Jurkat, Clone E6-1 (cell line): ENCODE measurements around the gene POLR2A.
"Not testable (repeated sequence)": the region's sequence is repeated elsewhere in the genome, so short reads cannot be mapped to it uniquely, and the experiment has no call there.

Source experiments
- DNase-seq: peaks from one replicate; pipeline ENCODE4 v3.0.0-alpha.2; 2011; ENCODE audit warnings: low read depth, low spot score
- H3K4me3 ChIP-seq: 2 replicates; pipeline ENCODE4 v1.5.1; 2011; ENCODE audit warnings: mild to moderate bottlenecking, low read length, control low read depth, moderate library complexity

Gene POLR2A

GRCh38 chr17:7459961-7460545 lies 24.1 kb upstream of the POLR2A start:
- H3K4me3 ChIP-seq = no peak overlapping the region
- DNase-seq = no peak

DNA sequence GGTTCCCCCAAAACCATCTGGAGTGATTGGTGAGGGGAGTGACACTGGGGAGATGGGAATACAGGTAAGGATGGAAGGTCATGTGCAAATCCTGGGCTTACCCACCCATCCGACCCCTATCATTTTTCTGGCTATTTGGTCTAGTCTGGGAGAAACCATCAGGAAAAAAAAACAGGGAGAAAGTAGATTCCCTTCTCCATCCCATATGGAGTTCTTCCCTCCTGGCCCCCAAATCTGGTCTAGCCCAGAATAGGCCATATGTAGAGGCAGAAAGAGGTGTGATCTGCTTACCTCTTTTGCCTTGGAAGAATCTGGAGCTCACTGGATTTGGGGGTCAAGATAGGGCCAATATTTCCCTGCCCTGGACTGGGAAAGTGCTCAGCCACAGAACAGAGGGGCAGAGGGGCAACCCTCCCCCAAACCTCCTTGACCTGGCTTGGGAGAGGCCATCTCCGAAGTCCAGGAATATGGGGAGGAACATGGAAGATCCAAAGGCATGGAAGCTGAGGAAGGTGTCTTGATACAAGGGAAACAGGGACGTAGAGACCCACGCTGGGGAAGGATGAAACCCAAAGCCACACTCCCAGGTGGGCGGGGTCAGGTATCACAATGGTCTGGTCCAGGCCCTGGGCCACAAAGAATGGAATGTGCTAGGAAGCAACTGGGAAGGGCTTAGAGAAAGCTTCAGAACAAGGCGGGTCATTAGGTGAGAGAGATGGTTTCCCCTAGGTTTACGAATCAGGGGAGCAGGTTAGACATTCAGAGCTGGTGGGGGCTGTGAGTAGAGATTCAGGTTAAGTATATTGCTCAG lies 23.1 kb upstream of the POLR2A start:
- no peak overlapping the region for H3K4me3 ChIP-seq
- no peak for DNase-seq

DNA sequence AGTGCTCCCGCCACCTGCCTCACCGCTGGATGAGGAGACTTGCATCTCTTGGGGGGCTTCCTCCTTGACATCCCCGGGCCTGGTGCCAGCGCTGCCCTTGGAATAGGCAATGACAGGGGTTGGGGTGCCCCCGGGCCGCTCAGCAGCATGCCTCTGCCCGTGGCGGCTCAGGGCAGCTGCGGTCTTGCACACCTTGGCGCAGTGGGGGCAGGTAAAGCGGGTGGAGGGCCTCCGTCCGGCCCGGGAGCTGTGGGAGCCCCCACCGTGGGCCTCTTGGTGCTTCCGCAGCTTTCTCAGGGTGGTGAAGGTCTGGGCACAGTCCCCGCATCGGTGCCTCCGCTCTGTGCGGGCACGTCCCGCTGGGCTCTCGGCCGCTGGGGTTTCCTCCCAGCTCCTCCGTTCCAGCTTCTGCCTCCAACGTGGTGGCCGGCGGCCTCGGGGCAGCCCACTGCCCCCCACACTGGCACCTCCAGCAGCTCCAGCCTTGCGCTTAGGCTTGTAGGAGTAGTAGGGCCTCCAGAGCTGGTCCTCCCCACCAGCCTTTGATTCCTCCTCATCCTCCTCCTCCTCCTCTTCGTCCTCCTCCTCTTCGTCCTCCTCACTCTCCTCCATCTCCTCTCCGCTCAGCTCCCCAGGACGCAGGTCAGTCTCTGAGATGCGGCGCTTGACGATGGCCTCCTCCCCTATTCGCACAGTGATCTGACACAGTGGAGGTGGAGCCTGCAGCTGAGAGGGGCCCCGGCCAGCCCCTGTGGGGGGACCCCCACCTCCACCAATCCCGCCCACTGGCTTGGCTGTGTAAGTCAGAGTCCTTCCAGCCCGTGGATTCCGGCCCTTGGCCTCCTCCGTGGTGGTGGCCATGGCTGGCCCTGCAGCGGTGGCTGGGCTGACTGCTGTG lies 21.4 kb upstream of the POLR2A start:
- H3K4me3 ChIP-seq = no peak overlapping the region
- DNase-seq = no peak

- H3K4me3 ChIP-seq = no peak overlapping the region
- DNase-seq = no peak
These were observed 20.8 kb upstream of the POLR2A start for GRCh38 chr17:7463372-7463846.

DNA sequence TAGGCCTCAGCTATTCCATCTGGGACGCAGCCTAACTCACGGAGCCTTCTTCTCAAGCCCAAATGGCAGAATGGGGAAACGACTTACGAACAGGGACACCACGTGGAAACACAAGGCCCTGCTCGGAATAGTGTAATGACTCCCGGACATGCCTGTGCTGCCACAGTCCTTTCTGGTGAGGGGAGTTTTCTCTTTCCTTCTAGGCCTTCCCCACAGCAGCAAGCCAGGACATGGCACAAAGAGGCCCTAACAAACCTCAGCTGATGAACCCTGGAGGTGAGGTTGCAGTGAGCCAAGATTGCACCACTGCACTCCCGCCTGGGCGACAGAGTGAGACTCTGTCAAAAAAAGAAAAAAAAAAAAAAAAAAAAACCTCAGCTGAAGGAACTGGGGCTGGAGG lies 20.1 kb upstream of the POLR2A start:
- H3K4me3 ChIP-seq = no peak overlapping the region
- no peak for DNase-seq

- DNase-seq = no peak
- H3K4me3 ChIP-seq = no peak overlapping the region
These were observed 18.4 kb upstream of the POLR2A start for GRCh38 chr17:7465597-7466275.

GRCh38 chr17:7466318-7466638 lies 17.9 kb upstream of the POLR2A start:
- H3K4me3 ChIP-seq = no peak overlapping the region
- no peak for DNase-seq

DNA sequence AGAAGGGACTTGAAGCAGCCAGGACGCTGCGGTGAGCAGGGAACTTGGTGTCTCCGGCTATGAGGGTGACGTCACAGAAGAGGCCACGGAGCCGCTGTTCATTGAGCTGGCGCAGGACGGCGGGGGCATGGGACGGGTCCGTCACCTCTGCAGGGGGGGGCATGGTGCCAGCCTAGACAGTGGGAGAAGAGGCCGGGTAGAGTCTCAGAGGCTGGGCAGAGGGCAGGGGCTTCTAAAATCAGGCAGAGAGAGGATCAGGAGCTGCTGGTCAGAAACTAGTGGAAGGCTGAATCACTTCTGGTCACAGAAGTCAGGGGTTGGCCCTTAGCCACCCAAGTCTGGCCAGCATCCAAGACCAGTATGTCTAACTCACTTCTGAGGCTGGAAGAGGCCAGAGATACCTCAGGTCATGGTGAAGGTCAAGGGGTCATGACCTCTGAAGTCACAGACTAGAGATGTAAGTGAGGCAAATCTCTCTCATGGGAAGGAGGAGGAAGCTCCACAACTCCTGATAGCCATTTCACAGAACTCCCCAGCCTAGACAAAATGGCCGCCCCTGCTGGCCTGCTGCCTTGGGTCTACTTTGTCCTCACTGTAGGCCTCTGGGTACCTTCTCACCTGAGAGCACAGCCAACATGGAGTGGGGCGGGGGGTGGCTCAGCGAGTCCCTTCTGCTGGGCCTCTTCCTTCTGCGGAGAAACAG lies 17.4 kb upstream of the POLR2A start:
- no peak overlapping the region for H3K4me3 ChIP-seq
- DNase-seq = no peak

DNA sequence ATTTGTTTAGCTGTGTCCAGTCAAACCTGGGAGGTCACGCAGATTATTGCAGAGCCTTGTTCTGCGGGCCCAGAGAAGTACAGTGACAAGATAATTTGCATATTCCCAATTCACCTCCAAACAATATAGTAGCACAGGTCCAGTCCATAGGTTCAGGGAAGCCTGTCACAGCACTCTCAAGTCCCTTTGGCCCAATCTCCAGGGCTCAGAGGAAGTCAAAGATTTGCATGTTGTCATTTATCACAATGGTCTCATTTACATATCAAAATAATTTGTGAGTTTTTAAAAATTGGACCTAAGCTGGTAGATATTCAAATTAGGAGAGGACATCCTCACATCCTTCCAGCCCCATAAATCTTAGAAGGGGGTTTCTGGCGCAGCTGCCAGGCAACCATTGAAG lies 16.7 kb upstream of the POLR2A start:
- DNase-seq = no peak
- no peak overlapping the region for H3K4me3 ChIP-seq

- no peak overlapping the region for H3K4me3 ChIP-seq
- no peak for DNase-seq
These were observed 15.9 kb upstream of the POLR2A start for GRCh38 chr17:7468290-7468689.

DNA sequence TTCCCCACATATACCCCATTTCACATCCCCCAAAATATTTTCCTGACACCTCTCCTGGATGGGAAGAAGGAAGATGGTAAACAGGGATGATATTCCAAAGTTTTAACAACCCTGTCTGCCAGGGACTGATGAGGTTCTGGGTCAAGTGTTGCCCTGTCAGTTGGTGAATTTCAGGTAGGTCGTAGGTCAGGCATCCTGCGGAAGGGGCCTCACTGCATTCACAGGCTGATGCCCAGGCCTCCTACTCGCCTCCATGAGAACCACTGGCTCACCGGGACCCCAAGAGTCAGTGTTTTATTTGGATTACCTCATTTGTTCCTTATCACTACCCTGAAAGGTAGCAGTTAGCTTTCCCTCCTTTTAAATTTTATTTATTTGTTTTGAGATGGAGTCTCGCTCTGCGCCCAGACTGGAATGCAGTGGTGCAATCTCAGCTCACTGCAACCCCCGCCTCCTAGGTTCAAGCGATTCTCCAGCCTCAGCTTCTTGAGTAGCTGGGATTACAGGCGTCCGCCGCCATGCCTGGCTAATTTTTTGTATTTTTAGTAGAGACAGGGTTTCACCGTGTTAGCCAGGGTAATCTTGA lies 15.3 kb upstream of the POLR2A start:
- DNase-seq = no peak
- H3K4me3 ChIP-seq = no peak overlapping the region

DNA sequence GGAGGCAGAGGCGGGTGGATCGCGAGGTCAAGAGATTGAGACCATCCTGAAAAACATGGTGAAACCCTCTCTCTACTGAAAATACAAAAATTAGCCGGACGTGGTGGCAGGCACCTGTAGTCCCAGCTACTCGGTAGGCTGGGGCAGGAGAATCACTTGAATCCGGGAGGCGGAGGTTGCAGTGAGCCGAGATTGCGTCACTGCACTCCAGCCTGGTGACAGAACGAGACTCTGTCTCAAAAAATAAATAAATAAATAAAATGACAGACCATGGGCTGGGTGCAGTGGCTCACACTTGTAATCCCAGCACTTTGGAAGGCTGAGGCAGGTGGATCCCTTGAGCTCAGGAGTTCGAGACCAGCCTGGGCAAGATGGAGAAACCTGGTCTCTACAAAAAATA lies 14.3 kb upstream of the POLR2A start:
- not testable (repeated sequence) for DNase-seq, H3K4me3 ChIP-seq

DNA sequence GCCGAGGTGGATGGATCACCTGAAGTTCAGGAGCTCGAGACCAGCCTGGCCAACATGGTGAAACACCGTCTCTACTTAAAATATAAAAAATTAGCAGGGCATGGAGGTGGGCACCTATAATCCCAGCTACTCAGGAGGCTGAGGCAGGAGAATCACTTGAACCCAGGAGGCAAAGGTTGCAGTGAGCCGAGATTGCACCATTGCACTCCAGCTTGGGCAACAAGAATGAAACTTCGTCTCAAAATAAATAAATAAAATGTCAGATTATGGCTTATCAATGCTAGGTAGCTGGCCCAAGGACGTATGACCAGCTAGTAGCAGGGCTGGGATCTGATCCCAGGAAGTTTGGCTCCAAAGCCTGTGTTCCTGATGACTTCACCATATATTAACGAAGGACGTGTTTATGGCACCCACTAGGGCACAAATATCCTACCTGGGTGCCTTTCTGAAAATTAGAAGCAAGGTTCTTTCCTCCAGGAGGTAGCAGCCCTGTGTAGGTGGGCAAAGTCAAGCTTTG lies 13.7 kb upstream of the POLR2A start:
- DNase-seq, H3K4me3 ChIP-seq: not testable (repeated sequence)

GRCh38 chr17:7471729-7472128 lies 12.4 kb upstream of the POLR2A start:
- no peak for DNase-seq
- no peak overlapping the region for H3K4me3 ChIP-seq

- not testable (repeated sequence) for H3K4me3 ChIP-seq, DNase-seq
These were observed 9.4 kb upstream of the POLR2A start for GRCh38 chr17:7474767-7475166.

DNA sequence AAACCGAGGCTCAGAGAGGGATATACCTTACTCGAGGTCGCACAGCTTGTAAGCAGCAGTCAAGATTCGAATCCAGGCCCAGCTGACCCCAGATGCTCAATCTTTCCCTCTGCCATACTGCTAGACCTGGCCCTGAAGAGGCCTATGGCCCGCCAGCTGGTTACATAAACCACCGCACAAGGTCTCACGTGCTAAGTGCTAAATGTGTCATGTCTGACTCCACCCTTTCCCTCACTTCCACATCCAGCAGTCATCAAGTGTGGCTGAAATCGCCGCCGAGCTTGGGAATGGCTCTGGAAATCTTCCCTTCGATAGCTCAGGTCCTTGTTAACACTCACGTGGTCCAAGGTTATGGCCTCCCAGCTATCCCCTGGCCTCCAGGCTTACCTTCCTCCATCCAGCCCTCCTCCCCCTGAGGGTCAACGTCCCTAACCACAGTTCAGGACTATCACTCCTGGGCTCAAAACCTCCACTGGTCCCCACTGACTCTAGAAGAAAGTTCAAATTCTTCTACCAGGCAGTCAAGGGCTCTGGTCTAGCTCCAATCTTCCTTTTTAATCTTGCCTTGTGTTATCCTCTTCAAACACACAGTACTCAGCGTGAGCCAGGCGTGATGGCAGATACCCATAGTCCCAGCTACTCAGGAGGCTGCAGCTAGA lies 8.3 kb upstream of the POLR2A start:
- DNase-seq = no peak
- H3K4me3 ChIP-seq = no peak overlapping the region

DNA sequence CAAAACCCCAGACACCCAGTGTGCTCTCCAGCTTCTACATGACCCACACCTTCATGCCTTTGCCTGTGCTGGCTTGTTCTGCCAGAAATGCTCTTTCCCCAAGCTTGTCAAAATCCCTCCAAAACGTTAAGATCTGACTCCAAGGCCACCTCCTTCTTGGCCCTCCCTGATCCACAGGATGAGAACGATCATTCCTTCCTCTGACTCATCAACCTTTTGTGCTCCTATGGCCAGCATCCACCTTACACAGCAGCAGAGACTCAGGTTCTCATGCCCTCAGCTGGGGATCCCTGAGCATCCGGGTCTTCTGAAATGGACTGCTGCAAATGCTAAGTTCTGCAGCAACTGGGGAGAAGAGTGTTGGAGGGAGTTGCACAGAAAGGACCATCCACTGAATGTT lies 7.7 kb upstream of the POLR2A start:
- DNase-seq = no peak
- H3K4me3 ChIP-seq = no peak overlapping the region

DNA sequence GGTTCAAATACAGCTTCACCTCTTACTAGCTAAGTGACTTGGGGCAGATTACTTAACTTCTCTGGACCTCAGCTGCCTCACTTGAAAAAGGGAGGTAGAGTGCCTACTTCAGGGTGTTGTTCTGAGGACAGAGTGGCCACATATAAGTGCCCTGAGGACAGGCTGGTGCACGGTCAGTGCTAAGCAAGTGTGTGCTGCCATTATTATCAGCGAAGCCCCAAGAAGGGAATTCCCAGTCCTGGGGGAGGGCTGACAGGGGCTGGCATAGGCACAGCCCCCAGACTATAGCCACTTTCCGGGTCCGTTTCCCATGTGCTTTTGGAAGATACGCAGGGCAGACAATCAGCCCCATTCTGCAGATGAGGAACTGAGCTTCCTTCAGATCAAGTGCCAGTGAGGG lies 7.2 kb upstream of the POLR2A start:
- no peak for DNase-seq
- no peak overlapping the region for H3K4me3 ChIP-seq
